H1 (cell line): ENCODE measurements around the gene FN3KRP. TPM values are rescaled to one million over a fixed set of nuclear protein-coding genes. Genes with fewer than 3 reads are reported as not detected.

Experiments used
- BRCA1 ChIP-seq: IDR thresholded peaks from 2 replicates; pipeline ENCODE4 v1.6.1; 2012; ENCODE audit warnings: low read depth, low read length, improper control_type of control experiment
- CTBP2 ChIP-seq: IDR thresholded peaks from 2 replicates; pipeline ENCODE4 v1.7.0; 2011; ENCODE audit warnings: borderline replicate concordance, mild to moderate bottlenecking, moderate library complexity, mixed read lengths, low read length; ENCODE audit not compliant: insufficient read depth, insufficient read length
- E2F6 ChIP-seq: IDR thresholded peaks from 2 replicates; pipeline ENCODE4 v1.6.1; 2012; ENCODE audit warnings: inconsistent platforms
- TAF1 ChIP-seq: IDR thresholded peaks from 2 replicates; pipeline ENCODE4 v1.6.1; 2011; ENCODE audit warnings: mild to moderate bottlenecking, low read depth, low read length
- polyA plus RNA-seq, 7 experiments: library from polyadenylated mRNA; depleted of rRNA in 3 of 7; stranded (reverse) in 5 of 7; unstranded in 2 of 7; fragments of >200 nt in 5 of 7; fragments of 200-250 nt in 2 of 7; gene quantifications; 1 replicate in 5 of 7; 2 replicates in 1 of 7; 4 replicates in 1 of 7; pipeline versions ENCODE4 v1.2.1 to v1.2.3, GENCODE V29; 2011 to 2013; ENCODE audit warnings: missing spikeins in 2 of 7, mixed read lengths in 2 of 7
- total RNA-seq: library from RNA; stranded (reverse); fragmentation: NEBNext Ultra II Directional; extraction: Animal tissue kit (Norgen Biotek cat#: 25700); gene quantifications from 2 replicates; pipeline ENCODE4 v1.2.1, GENCODE V29; 2021

The FN3KRP gene
- total and polyA plus RNA-seq, 2 of the 8 experiments (the other 6 are each of a cell fraction or from before 2014, with no cell fraction given): 18.1 to 21.4 TPM

GRCh38 chr17:82666931-82667667 is 49.4 kb upstream of the FN3KRP start (continued):
- TF ChIP-seq TAF1 (no peak), CTBP2 (no peak), BRCA1 (no peak), E2F6 (no peak)
